GM12874 (cell line): ENCODE data around the gene TBCD.

Experiments
- CTCF ChIP-seq: IDR thresholded peaks from 2 replicates; pipeline ENCODE4 v1.5.1; 2011; ENCODE audit warnings: low read depth, mild to moderate bottlenecking, control low read depth, low read length, moderate library complexity; ENCODE audit not compliant: insufficient read depth

The TBCD gene

GRCh38 chr17:82939621-82940135 is 187.8 kb downstream of the TBCD start:
- no peak for TF ChIP-seq CTCF

GRCh38 chr17:82940226-82941020 is 188.6 kb downstream of the TBCD start:
- no peak for TF ChIP-seq CTCF

- no peak for TF ChIP-seq CTCF
Observed at GRCh38 chr17:82941021-82942001, 189.4 kb downstream of the TBCD start.

- TF ChIP-seq CTCF: no peak
Observed at GRCh38 chr17:82942166-82943130, 190.6 kb downstream of the TBCD start.

- TF ChIP-seq CTCF: no peak
Observed at GRCh38 chr17:82943339-82943738, 191.5 kb downstream of the TBCD start.

GRCh38 chr17:82943751-82944150 is 191.9 kb downstream of the TBCD start:
- no peak for TF ChIP-seq CTCF
